ENCODE results near the gene P2RX5.

DNA sequence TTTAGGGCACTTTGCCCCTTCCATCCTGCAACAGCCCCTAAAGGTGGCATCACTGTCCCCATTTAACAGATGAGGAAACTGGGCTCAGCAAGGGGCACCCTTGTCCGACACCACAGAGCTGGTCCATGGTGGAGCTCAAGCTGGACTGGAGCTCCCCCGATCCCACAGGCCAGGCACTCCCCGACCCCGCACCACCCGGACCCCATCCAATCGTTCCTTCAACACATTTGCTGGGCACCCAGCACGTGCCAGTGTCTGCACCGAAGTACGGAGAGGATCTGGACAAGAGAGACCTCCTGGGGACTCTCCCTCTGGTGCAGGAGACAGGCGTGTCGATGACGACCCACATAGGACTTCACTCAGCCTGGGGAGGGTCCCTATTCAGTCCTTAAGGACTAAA is 13.9 kb downstream of the P2RX5 start:
- TF ChIP-seq YY1 (IDR thresholded peaks at IDR 0.05; ENCODE audit: insufficient read depth, insufficient read length) (no peak), SUZ12 (IDR thresholded peaks at IDR 0.05; ENCODE audit: extremely low read depth, insufficient read depth, insufficient read length) (no peak)
